ENCODE measurements around the gene SIM2.
A peak's percentile ranks its signal among the peaks of the same experiment; 100 is the strongest.

The SIM2 gene

DNA sequence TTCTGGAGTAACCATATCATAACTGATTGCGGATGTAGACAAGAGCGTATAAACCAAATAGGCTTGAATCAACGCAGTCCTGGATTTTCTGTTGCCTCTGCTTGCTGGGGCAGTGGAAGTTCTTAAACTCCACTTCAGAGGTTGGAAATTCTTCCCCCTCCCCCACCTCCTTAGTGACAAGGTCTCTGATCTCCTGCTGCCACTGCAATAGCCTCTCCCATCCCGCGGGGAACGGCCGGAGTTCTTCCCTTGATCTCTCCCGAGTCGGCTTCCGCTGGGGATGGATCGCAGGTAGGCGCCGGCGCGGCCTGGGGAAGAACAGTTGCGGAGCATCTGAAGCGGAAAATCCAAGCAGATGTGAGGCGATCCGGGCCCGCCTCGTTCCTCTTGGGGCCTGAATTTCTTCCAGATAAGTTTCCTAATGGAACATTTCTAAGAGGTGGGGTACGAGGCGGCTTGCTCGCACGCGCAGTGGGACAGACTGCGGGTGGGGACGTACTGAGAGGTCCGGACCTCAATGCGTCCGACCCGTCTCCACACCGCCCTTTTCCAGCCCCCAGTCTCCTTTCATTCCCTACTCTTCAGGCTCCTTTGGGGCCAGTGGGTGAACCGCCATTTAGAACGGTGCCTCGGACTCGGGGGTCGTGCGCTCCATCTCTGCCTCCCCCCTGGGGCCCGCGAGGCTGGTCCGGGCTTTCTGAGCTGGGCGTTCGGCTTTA, 3.1 kb upstream of the SIM2 start:
- peaks cover 86% of the 10 kb centered on the region for H3K27me3 ChIP-seq (ENCODE audit: low read depth, low read length)

DNA sequence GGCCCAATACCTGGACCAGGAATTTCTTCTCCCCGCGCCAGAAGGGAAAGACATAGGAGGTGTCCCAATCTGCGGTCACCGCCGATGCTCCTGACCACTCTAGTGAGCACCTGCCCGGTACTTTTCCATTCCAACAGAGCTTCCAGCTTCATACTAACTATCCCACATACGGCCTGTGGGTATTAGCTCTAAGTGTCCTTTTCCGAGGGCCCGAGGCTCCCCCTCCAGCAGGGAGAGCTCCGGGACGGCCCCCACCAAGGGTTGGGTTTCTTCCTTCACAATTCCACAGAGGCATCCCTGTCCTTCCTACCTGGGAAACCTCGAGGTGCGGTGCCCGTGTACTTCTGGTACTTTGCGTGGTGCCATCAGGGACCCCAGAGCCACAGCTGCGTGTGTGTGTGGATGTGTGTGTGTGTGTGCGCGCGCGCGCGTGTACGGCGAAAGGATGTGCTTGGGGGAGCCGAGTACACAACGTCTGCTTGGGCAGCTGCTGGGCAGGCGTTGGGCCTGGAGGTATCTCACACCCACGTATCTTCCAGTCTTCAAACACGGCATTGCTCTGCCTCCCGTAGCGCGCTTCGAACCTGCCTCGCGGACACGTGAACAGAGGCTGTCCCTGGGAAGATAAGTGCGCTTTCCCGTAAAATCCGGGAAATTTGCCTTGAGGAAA, 2.4 kb upstream of the SIM2 start:
- Histone ChIP-seq H3K4me1 (ENCODE audit: control insufficient read depth in 1 of 2, insufficient read depth in 2 of 2, low read length in 2 of 2) (peaks cover 0 to 67% of the 10 kb centered on the region in 2 donors), H3K36me3 (ENCODE audit: control insufficient read depth in 1 of 2, insufficient read depth in 2 of 2, low read length in 2 of 2) (no peaks in the 10 kb centered on the region), H3K9me3 (ENCODE audit: control insufficient read depth in 1 of 2, low read length in 2 of 2) (no peaks in the 10 kb centered on the region), H3K27me3 (ENCODE audit: low read depth, low read length) (peaks cover 86% of the 10 kb centered on the region), H3K27ac (ENCODE audit: low read length) (no peak overlapping the region), H3K4me3 (ENCODE audit: low read depth in 1 of 2, low read length in 2 of 2) (no peak overlapping the region)

More for the DNA sequence above, 3.1 kb upstream of the SIM2 start:
- H3K4me1 ChIP-seq (ENCODE audit: control insufficient read depth in 1 of 2, insufficient read depth in 2 of 2, low read length in 2 of 2), result peaks cover 0 to 60% of the 10 kb centered on the region in 2 donors
- H3K9me3 ChIP-seq (ENCODE audit: control insufficient read depth in 1 of 2, low read length in 2 of 2), result no peaks in the 10 kb centered on the region
- H3K27ac ChIP-seq (ENCODE audit: low read length), result no peak overlapping the region
- no peak overlapping the region for H3K4me3 ChIP-seq (ENCODE audit: low read depth in 1 of 2, low read length in 2 of 2)
- no peaks in the 10 kb centered on the region for H3K36me3 ChIP-seq (ENCODE audit: control insufficient read depth in 1 of 2, insufficient read depth in 2 of 2, low read length in 2 of 2)

DNA sequence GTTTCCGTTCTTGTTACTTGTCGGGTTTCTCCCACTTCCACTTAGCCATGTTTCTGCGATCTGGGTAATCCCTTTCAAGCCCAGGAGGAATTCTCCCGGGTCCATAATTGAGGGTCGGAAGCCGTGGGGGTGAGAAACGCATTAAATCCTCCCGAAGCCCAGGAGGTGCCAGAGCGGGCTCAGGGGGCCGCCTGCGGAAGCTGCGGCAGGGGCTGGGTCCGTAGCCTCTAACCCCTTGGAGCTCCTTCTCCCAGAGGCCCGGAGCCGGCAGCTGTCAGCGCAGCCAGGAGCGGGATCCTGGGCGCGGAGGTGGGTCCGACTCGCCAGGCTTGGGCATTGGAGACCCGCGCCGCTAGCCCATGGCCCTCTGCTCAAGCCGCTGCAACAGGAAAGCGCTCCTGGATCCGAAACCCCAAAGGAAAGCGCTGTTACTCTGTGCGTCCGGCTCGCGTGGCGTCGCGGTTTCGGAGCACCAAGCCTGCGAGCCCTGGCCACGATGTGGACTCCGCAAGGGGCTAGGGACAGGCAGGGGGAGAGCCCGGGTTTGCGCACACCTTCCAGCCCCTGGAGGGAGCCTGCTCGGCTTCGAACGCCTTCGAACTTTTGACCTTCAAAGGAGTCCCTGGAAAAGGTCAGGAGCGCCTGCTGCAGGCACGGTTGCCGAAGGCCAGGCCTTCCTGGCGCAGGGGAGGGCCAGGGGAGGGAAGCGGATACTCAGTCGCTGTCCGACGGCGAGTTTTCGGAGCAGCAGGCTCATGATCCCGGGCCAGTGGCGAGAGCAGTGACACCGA, 1.7 kb upstream of the SIM2 start:
- Histone ChIP-seq H3K36me3 (ENCODE audit: control insufficient read depth in 1 of 2, insufficient read depth in 2 of 2, low read length in 2 of 2) (no peaks in the 10 kb centered on the region), H3K9me3 (ENCODE audit: control insufficient read depth in 1 of 2, low read length in 2 of 2) (no peaks in the 10 kb centered on the region), H3K27me3 (ENCODE audit: low read depth, low read length) (peaks cover 86% of the 10 kb centered on the region), H3K27ac (ENCODE audit: low read length) (no peak overlapping the region), H3K4me1 (ENCODE audit: control insufficient read depth in 1 of 2, insufficient read depth in 2 of 2, low read length in 2 of 2) (peaks cover 0 to 71% of the 10 kb centered on the region in 2 donors), H3K4me3 (ENCODE audit: low read depth in 1 of 2, low read length in 2 of 2) (no peak overlapping the region)

DNA sequence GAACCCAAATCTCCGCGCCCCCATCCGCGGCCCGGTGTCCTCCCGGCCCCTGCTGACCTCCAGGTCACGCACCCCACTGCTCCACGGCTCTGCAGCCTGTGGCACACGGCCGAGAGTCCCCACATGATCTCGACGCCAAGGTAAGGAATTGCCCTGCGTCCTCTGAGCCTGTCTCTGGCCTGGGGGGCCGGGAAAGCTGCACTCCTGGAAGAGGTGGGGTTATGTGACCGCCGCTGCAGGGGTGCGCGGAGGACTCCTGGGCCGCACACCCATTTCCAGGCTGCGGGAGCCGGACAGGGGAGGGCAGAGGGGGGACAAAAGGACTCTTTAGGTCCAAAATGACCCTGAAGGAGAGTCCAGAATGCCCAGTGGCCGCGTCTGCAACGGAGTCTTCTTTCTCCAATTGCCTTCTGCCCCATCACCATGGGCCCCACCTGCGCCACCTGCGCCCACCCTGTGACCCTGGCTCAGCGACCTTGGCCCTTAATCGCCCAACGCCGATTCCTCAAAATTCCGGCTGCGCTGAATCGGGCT, 997 bp upstream of the SIM2 start:
- Histone ChIP-seq H3K36me3 (ENCODE audit: control insufficient read depth in 1 of 2, insufficient read depth in 2 of 2, low read length in 2 of 2) (no peaks in the 10 kb centered on the region), H3K27ac (ENCODE audit: low read length) (no peak overlapping the region), H3K4me3 (ENCODE audit: low read depth in 1 of 2, low read length in 2 of 2) (peak overlapping the region in 1 of 2 donors; percentile 64), H3K9me3 (ENCODE audit: control insufficient read depth in 1 of 2, low read length in 2 of 2) (no peaks in the 10 kb centered on the region), H3K27me3 (ENCODE audit: low read depth, low read length) (peaks cover 87% of the 10 kb centered on the region), H3K4me1 (ENCODE audit: control insufficient read depth in 1 of 2, insufficient read depth in 2 of 2, low read length in 2 of 2) (peaks cover 0 to 67% of the 10 kb centered on the region in 2 donors)

DNA sequence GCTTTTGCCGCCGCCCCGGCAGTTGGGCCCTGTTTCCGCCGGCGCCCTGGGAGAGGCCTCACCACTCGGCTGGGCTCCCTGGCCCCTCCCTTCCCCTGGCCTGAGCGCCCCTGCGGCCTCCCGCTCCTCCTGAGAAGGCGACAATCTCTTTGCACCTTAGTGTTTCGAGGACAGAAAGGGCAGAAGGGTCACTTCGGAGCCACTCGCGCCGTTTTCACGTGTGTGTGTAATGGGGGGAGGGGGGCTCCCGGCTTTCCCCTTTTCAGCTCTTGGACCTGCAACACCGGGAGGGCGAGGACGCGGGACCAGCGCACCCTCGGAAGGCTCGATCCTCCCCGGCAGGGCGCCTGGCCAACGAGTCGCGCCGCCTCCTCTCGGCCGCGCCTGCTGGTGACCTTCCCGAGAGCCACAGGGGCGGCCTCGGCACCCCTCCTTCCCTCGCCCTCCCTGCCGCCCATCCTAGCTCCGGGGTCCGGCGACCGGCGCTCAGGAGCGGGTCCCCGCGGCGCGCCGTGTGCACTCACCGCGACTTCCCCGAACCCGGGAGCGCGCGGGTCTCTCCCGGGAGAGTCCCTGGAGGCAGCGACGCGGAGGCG, 432 bp upstream of the SIM2 start:
- peak overlapping the region in 1 of 2 donors; percentile 64 for H3K4me3 ChIP-seq (ENCODE audit: low read depth in 1 of 2, low read length in 2 of 2)
- no peaks in the 10 kb centered on the region for H3K9me3 ChIP-seq (ENCODE audit: control insufficient read depth in 1 of 2, low read length in 2 of 2)
- no peaks in the 10 kb centered on the region for H3K36me3 ChIP-seq (ENCODE audit: control insufficient read depth in 1 of 2, insufficient read depth in 2 of 2, low read length in 2 of 2)
- H3K4me1 ChIP-seq (ENCODE audit: control insufficient read depth in 1 of 2, insufficient read depth in 2 of 2, low read length in 2 of 2), result peaks cover 0 to 61% of the 10 kb centered on the region in 2 donors
- peaks cover 87% of the 10 kb centered on the region for H3K27me3 ChIP-seq (ENCODE audit: low read depth, low read length)
- no peak overlapping the region for H3K27ac ChIP-seq (ENCODE audit: low read length)

- H3K36me3 ChIP-seq (ENCODE audit: control insufficient read depth in 1 of 2, insufficient read depth in 2 of 2, low read length in 2 of 2), result no peaks in the 10 kb centered on the region
- H3K27me3 ChIP-seq (ENCODE audit: low read depth, low read length), result peaks cover 87% of the 10 kb centered on the region
- no peak overlapping the region for H3K27ac ChIP-seq (ENCODE audit: low read length)
- H3K4me3 ChIP-seq (ENCODE audit: low read depth in 1 of 2, low read length in 2 of 2), result peak overlapping the region in 1 of 2 donors; percentile 64
- no peaks in the 10 kb centered on the region for H3K9me3 ChIP-seq (ENCODE audit: control insufficient read depth in 1 of 2, low read length in 2 of 2)
- peaks cover 0 to 59% of the 10 kb centered on the region in 2 donors for H3K4me1 ChIP-seq (ENCODE audit: control insufficient read depth in 1 of 2, insufficient read depth in 2 of 2, low read length in 2 of 2)
Measured at GRCh38 chr21:36699546-36700294, 805 bp downstream of the SIM2 start.

DNA sequence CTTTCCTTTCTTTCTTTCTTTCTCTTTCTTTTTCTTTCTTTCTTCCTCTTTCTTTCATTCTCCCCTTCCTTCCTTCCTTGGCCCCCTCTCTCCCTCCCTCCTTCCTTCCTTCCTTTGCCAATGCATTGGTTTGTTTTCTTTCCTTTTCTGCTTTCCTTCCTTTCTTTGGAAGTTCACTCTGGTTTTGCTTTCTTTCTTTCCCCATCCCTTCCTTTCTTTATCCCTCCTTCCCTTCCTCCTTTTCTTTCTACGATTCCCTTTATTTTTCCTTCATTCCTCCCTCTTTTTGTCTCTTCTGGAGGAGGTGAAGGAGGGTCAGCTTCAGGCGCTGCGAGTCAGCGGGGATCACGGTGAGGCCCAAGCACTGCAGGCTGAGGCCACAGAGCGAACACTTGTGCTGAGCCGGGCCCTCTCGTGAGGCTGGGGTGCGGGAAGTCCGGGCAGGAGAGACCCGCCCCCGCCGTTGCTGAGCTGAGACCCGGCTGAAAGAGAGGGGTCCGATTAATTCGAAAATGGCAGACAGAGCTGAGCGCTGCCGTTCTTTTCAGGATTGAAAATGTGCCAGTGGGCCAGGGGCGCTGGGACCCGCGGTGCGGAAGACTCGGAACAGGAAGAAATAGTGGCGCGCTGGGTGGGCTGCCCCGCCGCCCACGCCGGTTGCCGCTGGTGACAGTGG, 1.5 kb downstream of the SIM2 start:
- H3K4me1 ChIP-seq (ENCODE audit: control insufficient read depth in 1 of 2, insufficient read depth in 2 of 2, low read length in 2 of 2), result peaks cover 0 to 66% of the 10 kb centered on the region in 2 donors
- H3K9me3 ChIP-seq (ENCODE audit: control insufficient read depth in 1 of 2, low read length in 2 of 2), result no peaks in the 10 kb centered on the region
- no peaks in the 10 kb centered on the region for H3K36me3 ChIP-seq (ENCODE audit: control insufficient read depth in 1 of 2, insufficient read depth in 2 of 2, low read length in 2 of 2)
- peak overlapping the region in 1 of 2 donors; percentile 64 for H3K4me3 ChIP-seq (ENCODE audit: low read depth in 1 of 2, low read length in 2 of 2)
- H3K27me3 ChIP-seq (ENCODE audit: low read depth, low read length), result peaks cover 87% of the 10 kb centered on the region
- no peak overlapping the region for H3K27ac ChIP-seq (ENCODE audit: low read length)

- Histone ChIP-seq H3K9me3 (ENCODE audit: control insufficient read depth in 1 of 2, low read length in 2 of 2) (no peaks in the 10 kb centered on the region), H3K36me3 (ENCODE audit: control insufficient read depth in 1 of 2, insufficient read depth in 2 of 2, low read length in 2 of 2) (no peaks in the 10 kb centered on the region), H3K27me3 (ENCODE audit: low read depth, low read length) (peaks cover 87% of the 10 kb centered on the region), H3K4me1 (ENCODE audit: control insufficient read depth in 1 of 2, insufficient read depth in 2 of 2, low read length in 2 of 2) (peaks cover 0 to 69% of the 10 kb centered on the region in 2 donors), H3K27ac (ENCODE audit: low read length) (no peak overlapping the region), H3K4me3 (ENCODE audit: low read depth in 1 of 2, low read length in 2 of 2) (peak overlapping the region in 1 of 2 donors; percentile 64)
Measured at GRCh38 chr21:36700971-36701755, 2.2 kb downstream of the SIM2 start.

- no peaks in the 10 kb centered on the region for H3K36me3 ChIP-seq (ENCODE audit: control insufficient read depth in 1 of 2, insufficient read depth in 2 of 2, low read length in 2 of 2)
- peaks cover 0 to 73% of the 10 kb centered on the region in 2 donors for H3K4me1 ChIP-seq (ENCODE audit: control insufficient read depth in 1 of 2, insufficient read depth in 2 of 2, low read length in 2 of 2)
- no peaks in the 10 kb centered on the region for H3K9me3 ChIP-seq (ENCODE audit: control insufficient read depth in 1 of 2, low read length in 2 of 2)
- H3K27ac ChIP-seq (ENCODE audit: low read length), result no peak overlapping the region
- peak overlapping the region in 1 of 2 donors; percentile 64 for H3K4me3 ChIP-seq (ENCODE audit: low read depth in 1 of 2, low read length in 2 of 2)
- peaks cover 87% of the 10 kb centered on the region for H3K27me3 ChIP-seq (ENCODE audit: low read depth, low read length)
Measured at GRCh38 chr21:36701756-36702621, 3.1 kb downstream of the SIM2 start.

Measured in muscle layer of duodenum (tissue), 2 donors.